IMR-90 (cell line): ENCODE measurements around the gene CCR5. TPM values are rescaled to one million over a fixed set of nuclear protein-coding genes. Genes with fewer than 3 reads are reported as not detected.

Experiments
- ATAC-seq: fragments of 200-7000 bp; cut with Tn5 transposase; 2 replicates; pipeline ENCODE4 v1.9.1; 2020; ENCODE audit warnings: low read depth, mild to moderate bottlenecking, moderate library complexity
- BruUV-seq: library from RNA; stranded (reverse); fragments of 400-500 nt; replicated peaks from 2 replicates; lab custom pipeline; 2021; lab: Mats Ljungman, UMichigan
- CTCF ChIA-PET: fragments of 300-600 bp; formaldehyde crosslinking; extraction: SDS; loops from one replicate; lab custom pipeline; 2021; ENCODE audit warnings: antibody characterized with exemption; lab: Yijun Ruan, JAX
- POLR2A ChIA-PET: fragments of 300-600 bp; sonication (Branson Sonifier 250); formaldehyde crosslinking; loops from one replicate; lab custom pipeline; 2022; ENCODE audit warnings: antibody characterized with exemption; ENCODE audit not compliant: unreplicated experiment; lab: Charles Lee
- DNase-seq: peaks from one replicate; pipeline ENCODE4 v3.0.0; 2013
- H2AFZ ChIP-seq: replicated peaks from 2 replicates; pipeline ENCODE3; 2013; ENCODE audit warnings: low read length, mild to moderate bottlenecking; ENCODE audit not compliant: poor library complexity
- H2AK5ac ChIP-seq: 2 replicates; pipeline ENCODE4 v1.6.1; 2013; ENCODE audit warnings: low read depth, low read length, inconsistent platforms
- H2AK9ac ChIP-seq: replicated peaks from 2 replicates; pipeline ENCODE3; 2013; ENCODE audit warnings: mild to moderate bottlenecking, low read depth, low read length, moderate library complexity; ENCODE audit not compliant: poor library complexity
- H2BK120ac ChIP-seq: 2 replicates; pipeline ENCODE4 v1.6.1; 2013; ENCODE audit warnings: low read depth, low read length, inconsistent platforms
- H2BK15ac ChIP-seq: 3 replicates; pipeline ENCODE4 v1.6.1; 2013; ENCODE audit warnings: low read depth, low read length, inconsistent platforms
- H2BK20ac ChIP-seq: 2 replicates; pipeline ENCODE4 v1.6.1; 2013; ENCODE audit warnings: low read depth, mild to moderate bottlenecking, inconsistent platforms, low read length, moderate library complexity
- H2BK5ac ChIP-seq: 2 replicates; pipeline ENCODE4 v1.6.1; 2013; ENCODE audit warnings: mild to moderate bottlenecking, low read depth, low read length, inconsistent platforms; ENCODE audit not compliant: poor library complexity, severe bottlenecking
- H3K14ac ChIP-seq: replicated peaks from 2 replicates; pipeline ENCODE4 v1.6.1; 2013; ENCODE audit warnings: low read depth, low read length, inconsistent platforms
- H3K18ac ChIP-seq: 2 replicates; pipeline ENCODE4 v1.6.1; 2013; ENCODE audit warnings: low read depth, low read length, control low read depth
- H3K23ac ChIP-seq: 2 replicates; pipeline ENCODE4 v1.6.1; 2013; ENCODE audit warnings: low read depth, low read length, inconsistent platforms
- H3K27ac ChIP-seq: 2 replicates; pipeline ENCODE4 v1.5.1; 2013; ENCODE audit warnings: mild to moderate bottlenecking, control low read depth, low read length; ENCODE audit not compliant: insufficient read depth
- H3K27me3 ChIP-seq: 2 replicates; pipeline ENCODE4 v1.6.1; 2013; ENCODE audit warnings: low read length; ENCODE audit not compliant: control insufficient read depth, insufficient read depth
- H3K36me3 ChIP-seq: 2 replicates; pipeline ENCODE4 v1.6.1; 2013; ENCODE audit warnings: low read length, mixed read lengths; ENCODE audit not compliant: control insufficient read depth, insufficient read depth
- H3K4ac ChIP-seq: 2 replicates; pipeline ENCODE4 v1.6.1; 2013; ENCODE audit warnings: low read depth, low read length, inconsistent platforms
- H3K4me1 ChIP-seq: 2 replicates; pipeline ENCODE4 v1.6.1; 2013; ENCODE audit warnings: low read length, mixed read lengths; ENCODE audit not compliant: control insufficient read depth, insufficient read depth
- H3K4me2 ChIP-seq: 2 replicates; pipeline ENCODE4 v1.6.1; 2013; ENCODE audit warnings: low read depth, mild to moderate bottlenecking, control low read depth, low read length, moderate library complexity
- H3K4me3 ChIP-seq: 2 replicates; pipeline ENCODE4 v1.5.1; 2013; ENCODE audit warnings: low read depth, mild to moderate bottlenecking, control low read depth, low read length, moderate library complexity; ENCODE audit not compliant: insufficient read depth
- H3K56ac ChIP-seq: 2 replicates; pipeline ENCODE4 v1.6.1; 2013; ENCODE audit warnings: low read length, inconsistent platforms; ENCODE audit not compliant: insufficient read depth; ENCODE audit errors: extremely low read depth
- H3K79me1 ChIP-seq, 2 experiments: 2 replicates each; pipeline ENCODE4 v1.6.1; 2013; ENCODE audit warnings: low read length in 2 of 2, inconsistent platforms in 1 of 2, low read depth in 1 of 2
- H3K9ac ChIP-seq: 2 replicates; pipeline ENCODE4 v1.6.1; 2013; ENCODE audit warnings: low read depth, low read length, control low read depth
- H3K9me1 ChIP-seq: 2 replicates; pipeline ENCODE4 v1.6.1; 2013; ENCODE audit warnings: low read length, inconsistent platforms; ENCODE audit not compliant: insufficient read depth
- H3K9me3 ChIP-seq: 2 replicates; pipeline ENCODE4 v1.6.1; 2013; ENCODE audit warnings: low read length; ENCODE audit not compliant: control insufficient read depth, insufficient read depth
- H4K20me1 ChIP-seq: 2 replicates; pipeline ENCODE4 v1.6.1; 2013; ENCODE audit warnings: low read length, inconsistent platforms; ENCODE audit not compliant: insufficient read depth
- H4K5ac ChIP-seq: 2 replicates; pipeline ENCODE4 v1.6.1; 2013; ENCODE audit warnings: mild to moderate bottlenecking, low read depth, low read length, control low read depth
- H4K8ac ChIP-seq, 2 experiments: 2 replicates each; pipeline ENCODE4 v1.6.1; 2013; ENCODE audit warnings: low read depth in 2 of 2, low read length in 2 of 2, control low read depth in 1 of 2, inconsistent platforms in 1 of 2
- H4K91ac ChIP-seq: 2 replicates; pipeline ENCODE4 v1.6.1; 2013; ENCODE audit warnings: low read depth, low read length, inconsistent platforms; ENCODE audit not compliant: insufficient read depth
- BHLHE40 ChIP-seq: fragments of 150-350 bp; IDR thresholded peaks from 2 replicates; pipeline ENCODE4 v1.6.1; 2016; ENCODE audit warnings: mild to moderate bottlenecking, low read depth, low read length
- CEBPB ChIP-seq: IDR thresholded peaks from 2 replicates; pipeline ENCODE4 v1.6.1; 2012; ENCODE audit warnings: low read depth, low read length, improper control_type of control experiment
- CHD1 ChIP-seq: IDR thresholded peaks from 2 replicates; pipeline ENCODE4 v1.6.1; 2012; ENCODE audit warnings: low read depth, low read length, improper control_type of control experiment
- FOS ChIP-seq: fragments of 150-350 bp; IDR thresholded peaks from 2 replicates; pipeline ENCODE4 v1.6.1; 2016; ENCODE audit warnings: low read depth, low read length
- MAFK ChIP-seq: IDR thresholded peaks from 2 replicates; pipeline ENCODE4 v1.6.1; 2012; ENCODE audit warnings: low read depth, low read length, improper control_type of control experiment
- MAZ ChIP-seq: IDR thresholded peaks from 2 replicates; pipeline ENCODE4 v1.6.1; 2012; ENCODE audit warnings: low read depth, mild to moderate bottlenecking, low read length, improper control_type of control experiment, moderate library complexity, borderline replicate concordance
- MXI1 ChIP-seq: IDR thresholded peaks from 2 replicates; pipeline ENCODE4 v1.6.1; 2012; ENCODE audit warnings: low read depth, mild to moderate bottlenecking, low read length, moderate library complexity, borderline replicate concordance
- NFE2L2 ChIP-seq: fragments of 150-350 bp; IDR thresholded peaks from 2 replicates; pipeline ENCODE4 v1.6.1; 2016; ENCODE audit warnings: low read depth, mild to moderate bottlenecking, low read length
- POLR2A ChIP-seq: IDR thresholded peaks from 2 replicates; pipeline ENCODE4 v1.6.1; 2012; ENCODE audit warnings: mild to moderate bottlenecking, low read depth, low read length
- RAD21 ChIP-seq: IDR thresholded peaks from 2 replicates; pipeline ENCODE4 v1.6.1; 2012; ENCODE audit warnings: low read length, improper control_type of control experiment
- RCOR1 ChIP-seq: IDR thresholded peaks from 2 replicates; pipeline ENCODE4 v1.6.1; 2012; ENCODE audit warnings: mild to moderate bottlenecking, low read length, improper control_type of control experiment; ENCODE audit not compliant: insufficient replicate concordance
- RFX5 ChIP-seq: IDR thresholded peaks from 2 replicates; pipeline ENCODE4 v1.8.0; 2012; ENCODE audit warnings: low read depth, mild to moderate bottlenecking, low read length, moderate library complexity
- SMC3 ChIP-seq: fragments of 150-350 bp; IDR thresholded peaks from 2 replicates; pipeline ENCODE4 v1.6.1; 2016; ENCODE audit warnings: low read depth, mild to moderate bottlenecking, antibody characterized with exemption, low read length, moderate library complexity
- WGBS, 2 experiments: methylation state at CpG; one replicate each; pipeline versions ENCODE4 v1.1.5 to v1.1.7; 2013; ENCODE audit warnings: missing lambda C conversion rate in 2 of 2; ENCODE audit not compliant: insufficient read length in 1 of 2; ENCODE audit errors: extremely low coverage in 2 of 2; 5-methylcytosine and 5-hydroxymethylcytosine counted together
- dilution Hi-C: fragments of 300-500 bp; cut with HindIII; formaldehyde crosslinking; loops from one replicate; pipeline ENCODE4 v1.14.3; 2018; ENCODE audit warnings: low sequenced_read_pairs; ENCODE audit not compliant: unreplicated experiment
- in situ Hi-C: fragments of 300-500 bp; cut with MboI; formaldehyde crosslinking; loops from 3 replicates; pipeline ENCODE4 v1.14.3; 2019; ENCODE audit warnings: low sequenced_read_pairs, inconsistent platforms, mixed read lengths
- intact Hi-C: fragments of 100-400 bp; cut with micrococcal nuclease; formaldehyde crosslinking; loops from 2 replicates; pipeline ENCODE4 v1.10.0; 2022
- polyA plus RNA-seq, 3 experiments: library from polyadenylated mRNA; depleted of rRNA; stranded (reverse); fragments of >200 nt; gene quantifications; 2 replicates each; pipeline ENCODE4 v1.2.3, GENCODE V29; 2012; ENCODE audit warnings: low replicate concordance in 1 of 3
- total RNA-seq: library from RNA; depleted of rRNA; stranded (reverse); fragments of >200 nt; gene quantifications from 2 replicates; pipeline ENCODE4 v1.2.3, GENCODE V29; 2012
- TF ChIP-seq, protein P1 (sequence below): conservative IDR thresholded peaks from 2 replicates; pipeline ENCODE4 v1.5.1; 2012; ENCODE audit warnings: mild to moderate bottlenecking, low read depth, low read length, improper control_type of control experiment
- TF ChIP-seq, protein P2 (sequence below): fragments of 150-350 bp; IDR thresholded peaks from 2 replicates; pipeline ENCODE4 v1.6.1; 2016; ENCODE audit warnings: low read depth, mild to moderate bottlenecking, low read length, moderate library complexity, borderline replicate concordance
- TF ChIP-seq, protein P3 (sequence below): fragments of 150-350 bp; IDR thresholded peaks from 2 replicates; pipeline ENCODE4 v1.6.1; 2017; ENCODE audit warnings: mild to moderate bottlenecking, antibody characterized with exemption, low read length, low read depth

The CCR5 gene
- total and polyA plus RNA-seq, 2 of the 4 experiments (the other 2 are of a cell fraction): not detected

DNA sequence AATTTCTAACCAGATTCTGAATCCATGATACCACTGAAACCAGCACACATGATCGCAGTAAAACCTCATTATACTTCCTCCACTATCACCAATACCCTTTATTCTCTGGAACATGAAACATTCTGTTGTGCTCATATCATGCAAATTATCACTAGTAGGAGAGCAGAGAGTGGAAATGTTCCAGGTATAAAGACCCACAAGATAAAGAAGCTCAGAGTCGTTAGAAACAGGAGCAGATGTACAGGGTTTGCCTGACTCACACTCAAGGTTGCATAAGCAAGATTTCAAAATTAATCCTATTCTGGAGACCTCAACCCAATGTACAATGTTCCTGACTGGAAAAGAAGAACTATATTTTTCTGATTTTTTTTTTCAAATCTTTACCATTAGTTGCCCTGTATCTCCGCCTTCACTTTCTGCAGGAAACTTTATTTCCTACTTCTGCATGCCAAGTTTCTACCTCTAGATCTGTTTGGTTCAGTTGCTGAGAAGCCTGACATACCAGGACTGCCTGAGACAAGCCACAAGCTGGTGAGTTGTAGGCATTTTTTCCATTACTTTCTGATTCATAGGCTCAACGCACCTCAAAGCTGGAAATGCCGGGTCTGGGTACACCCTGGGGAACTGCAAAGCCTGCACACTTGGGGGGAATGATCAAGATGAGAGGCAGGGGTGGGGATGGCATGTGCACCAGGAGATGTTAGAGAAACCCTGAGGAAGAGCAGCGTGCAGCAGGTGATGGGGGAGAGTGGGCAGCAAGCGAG lies 16.9 kb upstream of the CCR5 start, which contains the start of gene CCR2:
Gene CCR2 (plus strand): TSS at position 465 of the 764 bp plus-strand sequence. CDS start 3,417 bp downstream, outside the sequence.
- no peak within 1 kb of the TSS for H3K23ac ChIP-seq
- no peak within 1 kb of the TSS for H2AK5ac ChIP-seq
- ChIA-PET CTCF (interaction anchor here (0.5 to 1.0 kb wide), 2 partner anchors 15 to 277 kb away, joined by 3 to 4 read pairs; no protein-coding TSS in a partner anchor), POLR2A (no interaction called here)
- dilution Hi-C loops (no loop called here), in situ Hi-C loops (no loop called here), intact Hi-C loops (no loop called here)
- H3K9me3 ChIP-seq: no peaks in the 10 kb centered on the region
- H2BK120ac ChIP-seq: no peak within 1 kb of the TSS
- no peaks in the 10 kb centered on the region for H4K20me1 ChIP-seq
- ATAC-seq (no peak), DNase-seq (no peak)
- no peaks in the 10 kb centered on the region for H3K79me1 ChIP-seq
- no peak within 1 kb of the TSS for H3K56ac ChIP-seq
- H3K18ac ChIP-seq: no peak within 1 kb of the TSS
- no peak within 1 kb of the TSS for H2AK9ac ChIP-seq
- H3K14ac ChIP-seq: no peak within 1 kb of the TSS
- H4K8ac ChIP-seq: no peak within 1 kb of the TSS
- no CpG with 5 or more reads among the region's 7 CpGs for WGBS, 2 experiments
- H3K27me3 ChIP-seq: peaks cover 45% of the 10 kb centered on the region
- no peak within 1 kb of the TSS for H4K5ac ChIP-seq
- no peak within 1 kb of the TSS for H3K4ac ChIP-seq
- H2BK20ac ChIP-seq: no peak within 1 kb of the TSS
- TF ChIP-seq POLR2A (no peak), RAD21 (no peak), RFX5 (no peak), FOS (no peak), MAZ (no peak), CEBPB (no peak), SMC3 (no peak), RCOR1 (no peak), CHD1 (no peak), BHLHE40 (no peak), NFE2L2 (no peak), MXI1 (no peak), MAFK (no peak)
- TF ChIP-seq, protein P1, sequence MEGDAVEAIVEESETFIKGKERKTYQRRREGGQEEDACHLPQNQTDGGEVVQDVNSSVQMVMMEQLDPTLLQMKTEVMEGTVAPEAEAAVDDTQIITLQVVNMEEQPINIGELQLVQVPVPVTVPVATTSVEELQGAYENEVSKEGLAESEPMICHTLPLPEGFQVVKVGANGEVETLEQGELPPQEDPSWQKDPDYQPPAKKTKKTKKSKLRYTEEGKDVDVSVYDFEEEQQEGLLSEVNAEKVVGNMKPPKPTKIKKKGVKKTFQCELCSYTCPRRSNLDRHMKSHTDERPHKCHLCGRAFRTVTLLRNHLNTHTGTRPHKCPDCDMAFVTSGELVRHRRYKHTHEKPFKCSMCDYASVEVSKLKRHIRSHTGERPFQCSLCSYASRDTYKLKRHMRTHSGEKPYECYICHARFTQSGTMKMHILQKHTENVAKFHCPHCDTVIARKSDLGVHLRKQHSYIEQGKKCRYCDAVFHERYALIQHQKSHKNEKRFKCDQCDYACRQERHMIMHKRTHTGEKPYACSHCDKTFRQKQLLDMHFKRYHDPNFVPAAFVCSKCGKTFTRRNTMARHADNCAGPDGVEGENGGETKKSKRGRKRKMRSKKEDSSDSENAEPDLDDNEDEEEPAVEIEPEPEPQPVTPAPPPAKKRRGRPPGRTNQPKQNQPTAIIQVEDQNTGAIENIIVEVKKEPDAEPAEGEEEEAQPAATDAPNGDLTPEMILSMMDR: no peak
- TF ChIP-seq, protein P2, sequence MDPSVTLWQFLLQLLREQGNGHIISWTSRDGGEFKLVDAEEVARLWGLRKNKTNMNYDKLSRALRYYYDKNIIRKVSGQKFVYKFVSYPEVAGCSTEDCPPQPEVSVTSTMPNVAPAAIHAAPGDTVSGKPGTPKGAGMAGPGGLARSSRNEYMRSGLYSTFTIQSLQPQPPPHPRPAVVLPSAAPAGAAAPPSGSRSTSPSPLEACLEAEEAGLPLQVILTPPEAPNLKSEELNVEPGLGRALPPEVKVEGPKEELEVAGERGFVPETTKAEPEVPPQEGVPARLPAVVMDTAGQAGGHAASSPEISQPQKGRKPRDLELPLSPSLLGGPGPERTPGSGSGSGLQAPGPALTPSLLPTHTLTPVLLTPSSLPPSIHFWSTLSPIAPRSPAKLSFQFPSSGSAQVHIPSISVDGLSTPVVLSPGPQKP: no peak
- TF ChIP-seq, protein P3, sequence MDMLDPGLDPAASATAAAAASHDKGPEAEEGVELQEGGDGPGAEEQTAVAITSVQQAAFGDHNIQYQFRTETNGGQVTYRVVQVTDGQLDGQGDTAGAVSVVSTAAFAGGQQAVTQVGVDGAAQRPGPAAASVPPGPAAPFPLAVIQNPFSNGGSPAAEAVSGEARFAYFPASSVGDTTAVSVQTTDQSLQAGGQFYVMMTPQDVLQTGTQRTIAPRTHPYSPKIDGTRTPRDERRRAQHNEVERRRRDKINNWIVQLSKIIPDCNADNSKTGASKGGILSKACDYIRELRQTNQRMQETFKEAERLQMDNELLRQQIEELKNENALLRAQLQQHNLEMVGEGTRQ: no peak
- H3K9me1 ChIP-seq: no peaks in the 10 kb centered on the region
- H3K4me1 ChIP-seq: no peaks in the 10 kb centered on the region
- H3K4me2 ChIP-seq: no peak within 1 kb of the TSS
- H2BK15ac ChIP-seq: no peak within 1 kb of the TSS
- H3K27ac ChIP-seq: no peak within 1 kb of the TSS
- H3K4me3 ChIP-seq: no peak within 1 kb of the TSS
- BruUV-seq: no TSS peak
- no peak within 1 kb of the TSS for H2BK5ac ChIP-seq
- H3K36me3 ChIP-seq: no peaks in the 10 kb centered on the region
- H3K9ac ChIP-seq: no peak within 1 kb of the TSS
- no peak within 1 kb of the TSS for H4K91ac ChIP-seq
- H2AFZ ChIP-seq: no peak within 1 kb of the TSS
